ENCODE measurements around the gene NAA38. TPM values are rescaled to one million over a fixed set of nuclear protein-coding genes. Genes with fewer than 3 reads are reported as not detected.

NAA38 gene
- polyA plus RNA-seq, 5 donors = 58.2 to 121 (median 71.0) TPM

Other genes starting within 250 kb of the NAA38 start
- 10 to 100 TPM; 33.0 to 43.8 (median 38.6) TPM for gene FXR2, start 242.7 kb downstream of the NAA38 start, polyA plus RNA-seq (ENCODE audit: insufficient read depth in 1 of 5, insufficient read length in 5 of 5, low replicate concordance in 1 of 5)
- 10 to 100 TPM; 70.6 to 93.8 (median 86.2) TPM for gene SAT2, start 229.7 kb downstream of the NAA38 start, polyA plus RNA-seq (ENCODE audit: insufficient read depth in 1 of 5, insufficient read length in 5 of 5, low replicate concordance in 1 of 5)
- gene SHBG, start 227.4 kb downstream of the NAA38 start, polyA plus RNA-seq (ENCODE audit: insufficient read depth in 1 of 5, insufficient read length in 5 of 5, low replicate concordance in 1 of 5) = 1 to 10 TPM; 1.1 to 2.0 (median 1.2) TPM
- 10 to 100 TPM; 20.5 to 31.5 (median 25.5) TPM for gene ATP1B2, start 206.6 kb downstream of the NAA38 start, polyA plus RNA-seq (ENCODE audit: insufficient read depth in 1 of 5, insufficient read length in 5 of 5, low replicate concordance in 1 of 5)
- 10 to 100 TPM; 68.9 to 88.2 (median 78.4) TPM for gene TP53, start 170.1 kb downstream of the NAA38 start, polyA plus RNA-seq (ENCODE audit: insufficient read depth in 1 of 5, insufficient read length in 5 of 5, low replicate concordance in 1 of 5)
- gene WRAP53, start 169.1 kb downstream of the NAA38 start, polyA plus RNA-seq (ENCODE audit: insufficient read depth in 1 of 5, insufficient read length in 5 of 5, low replicate concordance in 1 of 5) = 10 to 100 TPM; 10.3 to 17.5 (median 13.3) TPM
- 10 to 100 TPM; 28.2 to 37.8 (median 32.1) TPM for gene EFNB3, start 152.4 kb downstream of the NAA38 start, polyA plus RNA-seq (ENCODE audit: insufficient read depth in 1 of 5, insufficient read length in 5 of 5, low replicate concordance in 1 of 5)
- gene DNAH2, start 139.8 kb downstream of the NAA38 start, polyA plus RNA-seq (ENCODE audit: insufficient read depth in 1 of 5, insufficient read length in 5 of 5, low replicate concordance in 1 of 5) = 1 to 10 TPM; 1.1 to 3.8 (median 2.1) TPM
- gene KDM6B, start 23.3 kb downstream of the NAA38 start, polyA plus RNA-seq (ENCODE audit: insufficient read depth in 1 of 5, insufficient read length in 5 of 5, low replicate concordance in 1 of 5) = 10 to 100 TPM; 15.1 to 28.6 (median 25.7) TPM
- 10 to 100 TPM; 12.5 to 23.6 (median 16.0) TPM for gene TMEM88, start 2.5 kb downstream of the NAA38 start, polyA plus RNA-seq (ENCODE audit: insufficient read depth in 1 of 5, insufficient read length in 5 of 5, low replicate concordance in 1 of 5)
- gene CYB5D1, start 444 bp upstream of the NAA38 start, polyA plus RNA-seq (ENCODE audit: insufficient read depth in 1 of 5, insufficient read length in 5 of 5, low replicate concordance in 1 of 5) = 10 to 100 TPM; 18.7 to 22.7 (median 19.6) TPM
- 100 to 1,000 TPM; 177 to 239 (median 196) TPM for gene CHD3, start 31.2 kb upstream of the NAA38 start, polyA plus RNA-seq (ENCODE audit: insufficient read depth in 1 of 5, insufficient read length in 5 of 5, low replicate concordance in 1 of 5)
- gene RNF227, start 58.7 kb upstream of the NAA38 start, polyA plus RNA-seq (ENCODE audit: insufficient read depth in 1 of 5, insufficient read length in 5 of 5, low replicate concordance in 1 of 5) = 1 to 10 TPM; 2.2 to 3.4 (median 3.0) TPM
- 10 to 100 TPM in 3 of 5 donors, 1 to 10 TPM in 2; 8.7 to 12.1 (median 10.3) TPM for gene KCNAB3, start 72.3 kb upstream of the NAA38 start, polyA plus RNA-seq (ENCODE audit: insufficient read depth in 1 of 5, insufficient read length in 5 of 5, low replicate concordance in 1 of 5)
- 100 to 1,000 TPM; 111 to 164 (median 138) TPM for gene TRAPPC1, start 74.4 kb upstream of the NAA38 start, polyA plus RNA-seq (ENCODE audit: insufficient read depth in 1 of 5, insufficient read length in 5 of 5, low replicate concordance in 1 of 5)
- gene CNTROB, start 74.6 kb upstream of the NAA38 start, polyA plus RNA-seq (ENCODE audit: insufficient read depth in 1 of 5, insufficient read length in 5 of 5, low replicate concordance in 1 of 5) = 10 to 100 TPM; 67.3 to 82.5 (median 74.7) TPM
- under 1 TPM in 3 of 5 donors, not detected in 2; 0.12 to 0.33 (median 0.27) TPM for gene GUCY2D, start 145.1 kb upstream of the NAA38 start, polyA plus RNA-seq (ENCODE audit: insufficient read depth in 1 of 5, insufficient read length in 5 of 5, low replicate concordance in 1 of 5)
- under 1 TPM; 0.20 to 0.51 (median 0.45) TPM for gene ALOX15B, start 181.5 kb upstream of the NAA38 start, polyA plus RNA-seq (ENCODE audit: insufficient read depth in 1 of 5, insufficient read length in 5 of 5, low replicate concordance in 1 of 5)
- under 1 TPM in 1 of 5 donors, not detected in 4; 0.06 TPM for gene ALOX12B, start 230.2 kb upstream of the NAA38 start, polyA plus RNA-seq (ENCODE audit: insufficient read depth in 1 of 5, insufficient read length in 5 of 5, low replicate concordance in 1 of 5)

Data from right lung (tissue), 5 donors.